Lower lobe of right lung (tissue), 2 donors: ENCODE measurements around the gene PGRMC2. TPM values are rescaled to one million over a fixed set of nuclear protein-coding genes. Genes with fewer than 3 reads are reported as not detected.

Source experiments
- ATAC-seq, 2 donors: fragments of 200-7000 bp; cut with Tn5 transposase; one replicate each; pipeline ENCODE4 v1.9.1; 2020 to 2022; ENCODE audit warnings: mild to moderate bottlenecking in 2 of 2, moderate library complexity in 2 of 2
- DNase-seq: peaks from one replicate; pipeline ENCODE4 v3.0.0-alpha.2; 2020
- H3K27ac ChIP-seq: fragments of 200-600 bp; one replicate; pipeline ENCODE4 v1.8.0; 2022
- H3K27me3 ChIP-seq: fragments of 200-600 bp; one replicate; pipeline ENCODE4 v1.8.0; 2022; ENCODE audit warnings: low read depth
- H3K36me3 ChIP-seq: fragments of 200-600 bp; one replicate; pipeline ENCODE4 v1.8.0; 2022; ENCODE audit warnings: mild to moderate bottlenecking
- H3K4me1 ChIP-seq: fragments of 200-600 bp; one replicate; pipeline ENCODE4 v1.8.0; 2022
- H3K4me3 ChIP-seq: fragments of 200-600 bp; one replicate; pipeline ENCODE4 v1.8.0; 2022; ENCODE audit warnings: mild to moderate bottlenecking
- H3K9me3 ChIP-seq: fragments of 200-600 bp; one replicate; pipeline ENCODE4 v1.8.0; 2022
- CTCF ChIP-seq: fragments of 200-600 bp; IDR thresholded peaks from one replicate; pipeline ENCODE4 v1.8.0; 2022; ENCODE audit warnings: antibody characterized with exemption, mild to moderate bottlenecking
- intact Hi-C: fragments of 100-400 bp; cut with DNase I; formaldehyde crosslinking; loops from one replicate; pipeline ENCODE4 v1.11.0; 2022
- total RNA-seq: library from RNA; stranded (reverse); fragmentation: NEBNext Ultra II Directional; extraction: Animal tissue kit (Norgen Biotek cat#: 25700); gene quantifications from one replicate; pipeline ENCODE4 v1.2.1, GENCODE V29; 2021
- donor health status: DM: no; HTN: yes; CAD: no; lungs with severe emphysema.

PGRMC2 gene
- total RNA-seq, 1 donor from 2014 or later: 55.5 TPM

- no peak overlapping the region for H3K4me3 ChIP-seq
- DNase-seq (no peak), ATAC-seq (no peak)
- peaks cover 20% of the 10 kb centered on the region for H3K4me1 ChIP-seq
- no peak overlapping the region for H3K27ac ChIP-seq
- H3K27me3 ChIP-seq: no peaks in the 10 kb centered on the region
- TF ChIP-seq CTCF: no peak
- H3K9me3 ChIP-seq: no peaks in the 10 kb centered on the region
- no peaks in the 10 kb centered on the region for H3K36me3 ChIP-seq
- intact Hi-C loops: no loop called here
Observed at GRCh38 chr4:128281354-128281753, 6.3 kb downstream of the PGRMC2 start.

GRCh38 chr4:128279624-128280225 is 7.9 kb downstream of the PGRMC2 start:
- ATAC-seq: no peak
- TF ChIP-seq CTCF: no peak
- H3K27ac ChIP-seq: no peak overlapping the region
- peaks cover 4% of the 10 kb centered on the region for H3K4me1 ChIP-seq
- intact Hi-C loops: no loop called here
- no peaks in the 10 kb centered on the region for H3K36me3 ChIP-seq
- H3K9me3 ChIP-seq: no peaks in the 10 kb centered on the region
- H3K27me3 ChIP-seq: no peaks in the 10 kb centered on the region
- no peak for DNase-seq
- H3K4me3 ChIP-seq: no peak overlapping the region

GRCh38 chr4:128277856-128278255 is 9.8 kb downstream of the PGRMC2 start:
- no peak for ATAC-seq
- no peaks in the 10 kb centered on the region for H3K4me1 ChIP-seq
- intact Hi-C loops: no loop called here
- H3K27ac ChIP-seq: no peak overlapping the region
- TF ChIP-seq CTCF: no peak
- H3K36me3 ChIP-seq: no peaks in the 10 kb centered on the region
- no peaks in the 10 kb centered on the region for H3K27me3 ChIP-seq
- no peaks in the 10 kb centered on the region for H3K9me3 ChIP-seq
- DNase-seq: no peak
- H3K4me3 ChIP-seq: no peak overlapping the region

- H3K9me3 ChIP-seq: no peaks in the 10 kb centered on the region
- H3K27ac ChIP-seq: no peak overlapping the region
- ATAC-seq (no peak), DNase-seq (no peak)
- intact Hi-C loops: no loop called here
- no peaks in the 10 kb centered on the region for H3K27me3 ChIP-seq
- no peak for TF ChIP-seq CTCF
- H3K4me3 ChIP-seq: no peak overlapping the region
- no peaks in the 10 kb centered on the region for H3K4me1 ChIP-seq
- peaks cover 19% of the 10 kb centered on the region for H3K36me3 ChIP-seq
Observed at GRCh38 chr4:128275346-128275745, 12.3 kb downstream of the PGRMC2 start.

GRCh38 chr4:128271551-128271950 is 16.1 kb downstream of the PGRMC2 start:
- Histone ChIP-seq H3K4me3 (no peak overlapping the region), H3K9me3 (no peaks in the 10 kb centered on the region), H3K4me1 (no peaks in the 10 kb centered on the region), H3K36me3 (peaks cover 30% of the 10 kb centered on the region), H3K27me3 (no peaks in the 10 kb centered on the region), H3K27ac (no peak overlapping the region)
- intact Hi-C loops: no loop called here
- no peak for TF ChIP-seq CTCF
- no peak for DNase-seq
- ATAC-seq: no peak
